ENCODE data around the gene MPO.

Gene MPO

DNA sequence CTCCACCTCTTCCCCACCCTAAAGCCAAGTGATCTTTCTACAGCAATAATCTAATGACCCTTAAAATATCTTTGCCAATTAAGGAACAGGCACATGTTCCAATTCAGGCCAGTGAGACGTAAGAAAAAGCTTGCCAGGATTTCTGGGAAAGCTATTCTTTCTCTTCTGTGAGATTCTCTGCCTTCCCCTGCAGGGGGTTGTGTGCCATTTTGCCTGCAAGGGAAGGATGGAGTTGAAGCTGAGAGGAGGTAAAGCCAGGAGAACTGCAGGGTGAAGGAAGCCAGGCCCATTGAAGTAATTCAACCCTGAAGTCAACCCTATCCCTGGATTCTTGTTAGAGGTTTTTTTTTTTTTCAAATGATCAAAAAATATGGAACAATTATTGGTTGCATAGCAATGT lies 51.4 kb downstream of the MPO start:
- DNase-seq: no peak

DNA sequence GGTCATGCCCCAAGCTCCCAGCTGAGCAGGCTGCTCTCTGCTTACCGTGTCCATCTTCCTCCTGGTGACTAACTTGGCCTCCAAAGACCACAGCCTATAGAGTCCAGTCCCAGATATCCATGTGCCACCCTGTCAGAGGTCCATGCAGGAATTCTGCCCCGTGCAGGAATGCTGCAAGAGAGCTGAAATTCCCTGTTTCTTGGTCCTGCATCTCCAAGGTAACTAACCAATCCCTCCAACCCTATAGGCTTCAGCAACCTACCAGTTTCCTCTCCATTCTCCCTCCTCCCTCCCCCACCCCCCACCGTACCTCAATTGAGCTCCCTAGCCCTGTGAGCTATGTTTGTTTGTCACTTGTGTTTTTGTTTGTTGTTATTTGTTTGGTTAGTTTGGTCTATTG lies 52.1 kb downstream of the MPO start:
- DNase-seq: no peak

DNA sequence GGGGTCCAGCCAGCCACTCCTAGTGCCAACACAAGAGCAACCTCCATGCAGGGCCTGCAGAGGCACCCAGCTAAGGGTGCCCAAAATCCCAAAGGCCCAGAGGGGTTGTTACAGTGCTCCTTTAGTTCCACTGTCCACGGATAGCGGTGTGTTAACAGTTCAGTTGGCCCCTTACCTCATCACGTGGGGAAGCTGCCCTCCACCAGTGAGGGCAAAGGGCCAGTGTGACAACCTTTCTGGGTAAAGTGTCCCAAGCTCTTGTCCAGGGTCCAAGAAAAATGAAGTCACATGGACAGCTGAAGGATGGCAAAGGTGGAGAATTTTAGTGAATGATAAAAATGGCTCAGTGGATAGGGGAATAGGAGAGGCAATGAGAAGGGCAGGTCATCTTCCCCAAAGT lies 53.0 kb downstream of the MPO start:
- no peak for DNase-seq

DNA sequence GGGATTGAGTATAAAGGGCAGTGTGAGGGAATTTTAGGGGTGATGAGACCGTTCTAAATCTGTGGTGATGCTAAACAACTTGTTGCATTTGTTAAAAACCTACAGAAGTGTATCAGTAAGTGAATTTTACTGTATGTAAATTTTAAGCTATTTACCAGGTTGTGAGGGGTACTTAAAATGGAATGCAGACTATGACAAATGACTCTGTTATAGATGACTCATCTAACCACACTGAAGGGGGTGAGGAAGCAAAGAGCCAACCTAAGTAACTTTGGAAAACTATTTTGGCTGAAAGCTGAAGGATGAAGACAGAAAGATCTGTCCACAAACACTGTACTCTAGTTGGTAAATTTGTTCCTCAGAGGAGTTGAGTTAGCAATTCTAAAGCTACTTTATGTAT lies 56.4 kb downstream of the MPO start:
- DNase-seq: no peak
